T-helper 1 cell (primary cell): ENCODE measurements around the gene SCRG1.
A peak's percentile ranks its signal among the peaks of the same experiment; 100 is the strongest.

Experiments
- DNase-seq, 5 donors: peaks; one replicate each; pipeline ENCODE4 v3.0.0-alpha.2; 2012 to 2020
- total RNA-seq, 4 donors: gene quantifications; one replicate each; lab custom pipeline; 2026; lab: John Stamatoyannopoulos, UW

Gene SCRG1
- total RNA-seq = 0 reads per million in 4 donors

DNA sequence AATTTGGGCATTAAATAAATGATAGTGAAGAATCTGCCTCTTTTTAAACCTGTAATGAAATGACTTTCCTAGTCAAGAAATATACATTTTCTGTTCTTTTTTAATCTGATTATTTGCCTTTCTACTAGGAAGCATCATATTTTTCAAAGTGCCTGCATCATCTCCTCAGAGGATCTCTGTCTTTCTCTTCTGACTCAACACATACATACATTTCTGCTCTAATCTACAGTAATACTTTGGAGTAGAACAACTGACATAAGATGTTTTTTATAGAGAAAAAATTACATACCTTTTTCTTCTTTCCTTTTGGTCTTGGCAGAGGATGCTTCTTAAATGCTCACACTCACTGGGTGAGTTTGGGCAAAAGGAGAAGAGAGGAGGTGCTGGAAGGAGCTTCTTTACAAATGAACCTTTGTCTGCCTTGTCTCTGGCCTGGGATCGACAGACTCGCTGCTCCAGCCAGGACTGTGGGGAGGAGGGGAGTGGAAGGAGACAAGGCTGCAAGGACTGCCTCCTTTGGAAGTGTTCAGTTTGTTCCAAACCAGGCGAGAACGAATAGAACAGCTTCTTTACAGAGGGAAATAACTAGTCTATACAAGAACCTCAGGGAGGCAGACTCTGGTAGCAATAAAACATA lies at the start of gene SCRG1:
Gene SCRG1 (minus strand): TSS at position 338 of the 637 bp plus-strand sequence. CDS start 7,702 bp downstream, outside the sequence.
- DNase-seq = no peak

DNA sequence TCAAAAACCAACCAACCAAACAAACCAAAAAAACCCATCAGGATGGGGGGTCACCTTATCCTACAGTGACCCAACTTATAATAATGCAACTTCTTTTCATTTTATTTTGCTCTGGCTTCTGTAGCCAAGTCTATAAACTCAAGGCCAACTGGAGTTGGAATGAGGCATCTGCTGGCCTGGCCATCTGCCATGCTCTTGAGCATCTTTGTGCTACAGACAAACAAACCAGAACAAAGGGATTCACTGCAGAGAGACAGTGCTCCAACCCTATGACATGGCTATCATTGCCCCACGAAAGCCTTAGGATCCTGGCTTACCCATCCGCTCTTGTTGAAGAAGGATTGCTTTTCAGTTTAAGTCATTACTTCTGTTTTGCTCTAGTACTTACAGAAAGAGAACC lies 49.2 kb upstream of the SCRG1 start:
- DNase-seq = no peak

DNA sequence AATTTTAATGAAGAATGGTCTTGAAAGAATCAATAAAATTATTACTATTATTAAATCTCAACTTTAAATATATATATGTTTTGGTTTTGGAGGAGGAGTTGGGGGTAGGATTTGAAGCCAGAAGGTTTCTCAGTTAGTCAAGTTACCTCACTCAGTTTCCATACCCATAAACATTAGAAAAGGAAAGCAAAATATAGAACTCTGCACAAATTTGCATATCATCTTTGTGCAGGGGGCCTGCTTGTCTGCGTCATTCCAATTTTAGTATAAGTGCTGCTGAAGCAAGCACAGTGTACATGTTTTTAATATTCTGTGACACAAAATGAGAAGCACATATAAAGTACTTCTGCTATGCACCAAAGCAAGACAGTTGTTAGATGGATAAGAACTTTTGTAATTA lies 47.5 kb upstream of the SCRG1 start:
- DNase-seq = no peak

DNA sequence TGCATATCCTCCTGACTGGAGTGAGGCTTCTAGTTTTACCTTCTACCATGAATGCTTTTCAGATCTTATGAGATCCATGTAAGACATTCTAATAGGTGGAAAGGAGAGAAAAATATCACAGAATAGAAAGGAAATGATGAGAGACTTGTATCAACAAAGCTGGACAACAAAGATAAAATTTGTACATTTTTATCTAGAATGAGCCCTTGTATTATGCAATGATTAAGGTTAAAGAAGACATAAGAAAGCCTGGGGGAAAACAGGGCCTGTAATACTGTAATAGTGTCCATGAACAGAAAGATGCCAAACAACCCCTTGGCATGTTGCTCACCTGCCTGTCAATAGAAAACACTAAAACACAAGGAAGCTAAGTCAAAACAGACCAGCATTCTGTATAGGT lies 44.2 kb upstream of the SCRG1 start:
- no peak for DNase-seq

DNA sequence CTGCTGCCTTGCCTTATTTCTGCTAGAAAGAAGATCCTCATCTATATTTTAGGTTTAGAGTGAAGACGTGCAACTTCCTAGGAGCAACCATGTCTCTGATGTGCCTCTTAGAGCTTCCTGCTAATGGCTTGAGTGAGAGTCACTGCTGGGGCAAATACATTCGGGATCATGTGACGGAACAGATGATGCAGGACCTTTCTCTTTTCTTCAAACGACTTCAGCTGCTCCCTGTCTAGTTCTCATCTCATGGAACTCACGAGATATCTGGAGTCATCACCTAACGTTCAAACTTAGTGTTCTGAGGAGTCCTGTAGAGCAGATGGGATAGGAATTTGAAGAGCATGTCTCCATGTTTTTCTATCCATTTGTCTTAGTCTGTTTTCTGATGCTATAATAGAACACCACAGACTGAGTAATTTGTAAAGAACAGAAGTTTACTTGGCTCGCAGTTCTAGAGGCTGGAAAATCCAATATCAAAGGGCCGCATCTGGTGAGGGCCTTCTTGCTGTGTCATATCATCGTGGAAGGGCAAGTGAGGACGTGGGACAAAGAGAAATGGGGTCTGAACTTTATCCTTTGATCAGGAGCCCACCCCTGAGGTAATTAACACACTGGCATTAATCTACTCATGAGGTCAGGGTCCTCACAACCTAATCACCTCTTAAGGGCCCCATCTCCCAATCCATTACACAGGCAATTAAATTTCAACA lies 43.5 kb upstream of the SCRG1 start:
- no peak for DNase-seq

DNA sequence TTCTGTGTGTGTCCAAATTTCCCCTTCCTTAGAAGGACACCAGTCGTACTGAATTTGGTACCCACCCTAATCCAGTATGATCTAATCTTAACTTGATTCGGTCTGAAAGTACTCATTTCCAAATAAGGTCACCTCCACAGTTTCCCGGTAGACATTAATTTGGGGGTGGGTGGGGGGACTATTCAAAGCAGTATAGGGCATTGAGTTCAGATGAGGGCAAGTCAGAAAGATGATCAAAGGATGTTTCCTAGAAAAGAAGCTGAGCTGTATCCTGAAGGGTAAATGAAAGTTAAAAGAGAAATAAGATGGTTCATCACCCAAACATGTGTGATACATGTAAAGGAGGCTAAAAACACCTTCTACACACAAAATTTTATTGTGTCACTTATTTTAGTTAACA lies 42.0 kb upstream of the SCRG1 start:
- DNase-seq = peak in 1 of 5 donors; percentile 37

DNA sequence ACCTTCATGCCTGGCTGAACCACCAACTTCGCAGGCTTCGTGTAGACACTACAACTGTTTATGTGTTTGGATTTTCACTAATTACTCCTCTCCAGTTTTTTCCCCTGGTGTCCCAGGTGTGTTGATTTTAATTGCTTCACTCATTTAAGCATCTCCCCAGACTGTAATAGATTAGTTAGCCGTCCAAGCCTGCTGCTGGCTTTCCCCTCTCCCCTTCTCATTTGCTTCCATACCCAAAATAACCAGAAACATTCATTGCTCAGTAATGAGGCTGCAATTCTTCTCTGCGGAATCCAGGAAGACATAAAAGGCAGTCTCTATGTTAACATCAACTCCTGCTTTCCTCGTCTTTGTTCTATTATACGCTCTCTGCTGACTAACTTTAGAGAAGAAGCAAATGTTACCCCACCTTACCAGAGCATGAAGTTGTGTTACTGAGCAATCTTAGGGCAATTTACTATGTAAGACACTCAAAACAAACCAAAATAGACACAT lies 37.9 kb upstream of the SCRG1 start:
- DNase-seq = no peak

DNA sequence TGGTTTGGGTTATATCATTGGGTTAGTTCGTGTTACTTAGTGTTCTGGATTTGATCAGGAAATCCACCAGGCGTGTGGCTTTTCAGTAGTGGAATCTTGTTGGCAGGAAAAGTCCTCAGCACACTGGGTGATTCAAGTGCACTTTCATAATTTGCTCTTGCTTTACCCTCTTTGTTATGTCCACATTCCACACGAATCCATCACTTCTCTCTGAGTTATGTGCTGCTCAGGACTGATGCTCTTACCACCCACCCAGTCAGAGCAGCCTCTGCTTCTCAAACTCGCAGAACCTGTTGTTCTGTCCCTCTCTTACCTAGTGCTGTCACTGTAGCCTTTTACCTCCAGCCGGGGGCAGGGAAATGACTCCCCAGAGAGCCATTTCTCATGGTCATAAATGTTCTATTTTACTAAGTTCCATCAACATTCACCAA lies 37.2 kb upstream of the SCRG1 start:
- DNase-seq = no peak

DNA sequence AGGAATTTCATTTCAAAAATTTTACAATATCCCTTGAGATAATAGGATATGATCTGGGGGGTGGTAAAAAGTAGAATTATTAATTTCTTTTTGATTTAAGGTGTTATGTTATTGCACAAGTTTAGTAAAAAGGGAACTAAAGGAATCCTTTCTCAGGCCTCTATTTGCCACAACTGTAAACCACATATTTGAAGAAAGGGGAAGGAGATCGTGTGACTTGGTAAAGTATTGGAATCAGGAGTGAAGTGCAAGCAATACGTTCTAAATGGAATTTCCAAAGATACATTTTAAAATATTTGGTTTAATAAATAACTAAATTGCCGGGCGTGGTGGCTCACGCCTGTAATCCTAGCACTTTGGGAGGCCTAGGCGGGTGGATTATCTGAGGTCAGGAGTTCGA lies 35.3 kb upstream of the SCRG1 start:
- no peak for DNase-seq

DNA sequence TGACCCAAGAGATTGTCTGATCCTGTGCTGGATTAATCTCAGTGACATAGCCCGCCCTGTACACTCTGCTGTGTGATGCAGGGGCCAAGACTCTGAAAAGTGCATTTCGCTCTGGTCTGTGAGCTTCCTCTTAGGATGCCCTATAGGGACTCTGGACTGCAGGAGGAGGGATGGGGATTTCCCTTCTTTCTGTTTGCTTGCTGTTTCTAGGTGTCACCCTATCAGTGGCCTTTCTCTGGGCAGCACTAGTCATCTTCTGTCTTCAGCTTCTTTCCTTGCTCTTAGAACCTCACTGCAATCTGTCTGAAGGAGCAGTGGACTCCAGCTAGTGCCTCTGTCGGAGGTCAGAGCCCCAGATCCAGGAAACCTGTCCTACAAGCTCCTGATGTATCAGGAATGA lies 34.5 kb upstream of the SCRG1 start:
- DNase-seq = no peak

DNA sequence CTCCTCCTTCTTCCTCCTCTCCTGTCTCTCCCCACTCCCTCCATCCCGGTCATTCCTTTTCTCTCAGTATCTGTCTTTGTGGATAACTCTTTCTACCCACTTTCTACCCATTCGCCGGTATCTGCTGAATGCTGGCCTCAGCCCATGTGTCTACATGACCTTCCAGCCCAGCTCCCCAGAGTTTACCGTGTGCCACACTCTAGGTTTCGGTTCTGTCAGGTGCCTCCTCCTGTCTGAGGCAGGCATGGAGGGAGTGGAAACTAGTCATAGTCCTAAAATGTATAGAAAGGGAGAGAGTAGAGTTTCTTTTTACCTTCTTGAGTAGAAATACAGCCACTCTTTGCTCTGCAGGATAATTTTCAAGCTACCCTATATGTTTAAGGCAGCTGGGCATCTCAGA lies 33.5 kb upstream of the SCRG1 start:
- DNase-seq = no peak

DNA sequence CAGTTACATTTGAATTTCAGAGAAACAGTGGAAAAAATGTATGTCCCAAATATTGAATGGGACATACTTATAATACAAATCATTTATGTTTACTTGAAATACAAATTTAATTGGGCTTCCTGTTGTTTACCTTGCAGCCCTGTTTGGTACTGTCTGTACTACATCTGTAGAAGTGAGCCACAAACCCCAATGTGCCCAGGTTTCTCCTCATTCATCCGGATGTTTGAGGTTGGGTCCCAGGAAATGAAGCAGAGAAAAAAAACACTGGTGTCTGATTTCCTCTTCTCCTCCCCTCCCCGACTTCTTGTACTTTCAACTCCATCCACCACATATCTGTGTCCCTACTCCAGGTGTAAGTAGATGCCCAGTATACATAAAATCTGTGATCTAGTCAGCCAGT lies 27.1 kb upstream of the SCRG1 start:
- DNase-seq = peak in 1 of 5 donors; percentile 52

DNA sequence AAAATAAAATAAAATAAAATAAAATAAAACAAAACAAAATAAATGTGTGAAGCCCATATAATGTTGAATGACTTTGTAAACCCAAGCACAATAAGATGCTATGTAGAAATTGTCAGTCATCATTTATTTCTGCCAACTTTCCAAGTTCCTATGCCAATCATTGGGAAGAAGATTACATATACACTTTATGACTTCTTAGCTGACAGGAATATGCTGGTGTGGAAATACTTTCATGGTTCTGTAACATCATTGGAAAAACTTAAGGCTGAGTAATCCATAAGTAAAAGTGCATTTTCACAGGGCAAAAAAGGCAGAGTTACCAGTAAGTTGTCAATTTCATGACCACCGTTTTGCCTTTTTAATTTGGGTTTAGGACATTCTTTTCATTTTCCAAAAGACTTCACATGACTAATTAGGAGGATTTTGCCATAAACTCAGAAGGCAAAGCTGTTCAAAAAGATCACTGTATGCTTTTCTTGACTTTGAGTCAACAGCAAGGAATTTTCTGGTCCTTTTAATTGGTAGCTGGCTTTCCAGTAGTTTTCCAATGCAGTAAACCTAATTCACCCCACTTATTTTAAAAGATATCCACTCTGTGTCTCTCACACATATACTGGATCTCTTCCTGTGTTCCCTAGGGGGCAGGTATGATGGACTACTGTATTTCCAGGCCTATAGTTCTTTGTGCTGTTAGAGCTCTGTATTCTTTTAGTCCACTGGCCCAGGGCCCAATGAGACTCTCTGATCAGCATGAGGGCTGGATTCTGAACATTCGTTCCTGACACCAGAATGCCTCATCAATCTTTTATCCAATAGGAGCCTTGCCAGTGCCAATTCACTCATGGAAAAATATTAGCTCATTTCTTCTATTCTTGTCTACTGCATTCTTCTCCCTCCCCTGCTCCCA lies 26.2 kb upstream of the SCRG1 start:
- no peak for DNase-seq

DNA sequence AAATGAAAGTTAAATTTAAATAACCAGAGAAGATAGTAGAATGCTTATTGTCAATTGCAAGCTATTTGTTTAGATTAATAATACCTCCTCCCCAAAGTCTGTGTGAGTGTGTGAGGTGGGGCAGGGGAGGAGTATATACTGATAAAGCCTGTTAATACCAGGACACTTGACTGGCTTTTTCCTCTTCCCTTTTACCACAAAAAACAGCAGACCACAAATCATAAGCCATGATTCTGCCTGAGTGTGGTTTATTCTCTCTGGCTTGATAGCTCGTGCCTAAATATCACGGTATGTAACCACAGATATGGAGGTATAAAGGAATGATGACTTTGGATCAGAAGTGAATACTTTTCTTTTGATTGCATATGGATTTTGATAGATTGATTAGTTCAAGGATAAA lies 21.9 kb upstream of the SCRG1 start:
- no peak for DNase-seq

DNA sequence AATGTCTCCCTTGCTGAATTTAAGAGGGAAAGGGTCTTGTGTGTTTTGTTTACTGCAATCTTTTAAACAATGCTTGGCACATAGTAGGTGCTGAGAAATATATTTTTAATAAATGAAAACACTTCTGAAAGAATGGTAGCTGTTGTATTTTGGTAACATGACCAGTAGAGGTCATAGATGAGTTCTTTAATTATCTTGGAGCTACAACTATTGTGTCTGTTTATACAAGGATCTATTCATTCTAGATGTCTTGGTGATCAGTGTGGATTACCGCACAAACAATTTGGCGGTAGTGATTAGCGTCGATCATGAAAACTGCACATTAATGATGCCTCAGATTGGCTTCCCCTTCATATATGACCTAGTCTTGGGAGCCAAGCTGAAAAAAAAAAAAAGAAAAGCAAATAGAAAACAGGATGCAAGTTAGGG lies 21.4 kb upstream of the SCRG1 start:
- peak in 1 of 5 donors; percentile 14 for DNase-seq

DNA sequence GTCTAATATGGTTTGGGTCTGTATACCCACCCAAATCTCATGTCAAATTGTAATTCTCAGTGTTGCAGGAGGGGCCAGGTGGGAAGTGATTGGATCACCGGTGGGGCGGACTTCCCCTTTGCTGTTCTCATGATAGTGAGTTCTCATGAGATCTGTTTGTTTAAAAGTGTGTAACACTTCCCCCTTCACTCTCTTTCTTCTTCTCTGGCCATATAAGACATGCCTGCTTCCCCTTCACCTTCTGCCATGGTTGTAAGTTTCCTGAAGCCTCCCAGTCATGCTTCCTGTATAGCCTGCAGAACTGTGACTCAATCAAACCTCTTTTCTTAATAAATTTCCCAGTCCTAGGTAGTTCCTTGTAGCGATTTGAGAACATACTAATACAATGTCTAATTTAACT lies 19.7 kb upstream of the SCRG1 start:
- DNase-seq = no peak

DNA sequence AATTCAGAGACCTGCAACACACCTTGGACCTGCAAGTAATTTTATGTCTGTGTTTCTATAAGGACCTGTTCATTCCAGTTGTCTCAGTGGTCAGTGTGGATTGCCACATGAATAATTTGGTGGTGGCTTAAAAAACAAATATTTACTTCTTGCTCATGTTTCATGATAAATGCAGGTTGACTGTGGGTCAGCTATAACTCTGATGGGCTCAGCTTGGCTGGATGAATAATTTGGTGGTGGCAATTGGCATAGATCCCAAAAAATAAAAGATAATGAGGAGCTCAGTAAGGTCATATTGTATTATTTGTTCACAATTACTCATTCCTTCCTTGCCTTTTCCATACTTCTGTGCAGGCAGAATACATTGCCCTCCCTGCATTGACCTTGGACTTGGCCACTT lies 18.9 kb upstream of the SCRG1 start:
- no peak for DNase-seq

DNA sequence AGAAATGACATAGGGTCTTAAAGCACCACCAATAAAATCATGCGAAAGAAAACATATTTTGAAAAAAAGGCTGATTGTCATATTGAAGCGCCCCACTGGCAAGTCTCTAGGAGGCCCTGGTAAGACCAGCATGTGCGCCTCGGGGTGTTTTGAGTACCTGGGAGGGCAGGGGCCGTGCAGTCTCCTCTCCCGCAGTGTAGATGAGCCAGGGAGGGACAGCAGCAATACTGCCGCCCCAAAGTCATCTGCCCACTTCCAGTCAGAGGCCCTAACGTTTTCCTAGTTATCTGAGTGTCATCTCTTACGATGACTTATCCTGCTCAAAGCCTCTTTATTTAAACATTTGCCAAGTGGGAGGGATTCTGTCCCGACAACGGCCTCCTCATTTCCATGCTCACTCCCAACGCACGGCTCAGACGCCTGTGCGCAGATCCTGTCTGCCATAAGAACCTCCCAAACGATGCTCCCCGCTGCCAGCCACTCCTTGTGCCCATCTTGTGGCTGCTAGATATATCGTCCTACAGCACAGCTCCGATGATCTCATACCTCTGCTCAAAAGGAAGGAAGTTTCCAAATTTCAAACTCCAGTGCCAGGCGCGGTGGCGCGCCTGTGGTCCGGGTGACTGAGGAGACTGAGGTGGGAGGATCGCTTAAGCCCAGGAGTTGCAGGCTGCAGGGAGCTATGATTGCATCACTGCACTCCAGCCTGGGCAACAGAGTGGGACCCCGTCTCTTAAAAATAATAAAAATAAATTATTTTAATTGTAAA lies 17.2 kb upstream of the SCRG1 start:
- DNase-seq = no peak

DNA sequence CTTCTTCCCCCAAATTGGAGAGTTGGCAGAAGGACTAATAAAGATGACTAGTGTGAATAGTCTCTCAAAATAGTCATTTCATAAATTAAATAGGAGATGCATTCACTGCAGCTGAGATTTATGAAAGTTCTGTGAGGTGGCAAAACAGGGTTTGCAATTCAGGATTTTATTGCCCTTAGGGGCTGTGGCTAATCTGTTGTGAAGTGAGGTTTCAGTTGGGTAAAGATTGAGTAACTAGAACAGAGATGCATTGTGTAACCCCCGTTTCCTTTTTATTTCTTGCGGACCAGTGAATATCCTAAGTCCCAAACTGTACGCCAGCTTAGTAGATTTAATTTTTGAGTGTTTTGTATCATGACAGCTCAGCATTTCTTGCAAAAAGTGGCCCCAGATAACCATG lies 16.2 kb upstream of the SCRG1 start:
- DNase-seq = no peak

DNA sequence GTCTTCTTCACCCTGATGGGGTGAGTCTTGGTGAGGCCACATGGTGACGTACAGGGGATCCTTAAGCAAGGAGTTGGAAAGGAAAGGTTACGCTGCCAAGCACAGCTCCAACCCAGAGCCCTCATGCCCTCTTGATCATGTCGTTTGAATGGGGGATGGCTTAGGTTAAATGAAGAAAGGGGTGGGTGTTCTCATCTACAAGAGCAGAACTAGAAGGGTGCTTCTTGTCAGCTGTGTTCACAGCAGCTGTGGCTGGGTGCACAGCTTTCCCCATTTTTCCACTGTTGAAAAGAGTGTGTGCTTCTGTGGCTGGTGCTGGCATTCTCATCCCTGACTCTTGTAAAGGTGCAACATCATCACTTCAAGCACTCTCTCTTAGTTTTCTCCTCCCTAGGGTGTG lies 15.5 kb upstream of the SCRG1 start:
- no peak for DNase-seq

DNA sequence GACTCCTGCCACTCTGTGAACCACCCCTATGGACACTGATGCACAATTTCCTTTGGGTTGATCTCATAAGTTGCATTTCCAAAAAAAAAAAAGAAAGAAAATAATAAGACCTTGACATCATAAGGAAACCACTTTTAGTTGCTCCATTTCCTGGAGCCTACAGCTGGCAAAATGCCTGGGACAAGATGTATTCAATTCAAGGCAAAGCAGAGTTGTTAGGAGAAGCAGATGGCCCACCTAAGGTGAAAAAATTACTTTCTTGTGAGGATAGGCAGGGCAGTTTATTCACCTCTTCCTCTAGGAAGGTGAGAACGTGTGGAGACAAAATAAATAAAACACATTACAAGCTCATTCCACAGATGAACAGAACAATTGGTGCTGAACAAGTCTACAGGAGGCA lies 14.1 kb upstream of the SCRG1 start:
- DNase-seq = no peak

DNA sequence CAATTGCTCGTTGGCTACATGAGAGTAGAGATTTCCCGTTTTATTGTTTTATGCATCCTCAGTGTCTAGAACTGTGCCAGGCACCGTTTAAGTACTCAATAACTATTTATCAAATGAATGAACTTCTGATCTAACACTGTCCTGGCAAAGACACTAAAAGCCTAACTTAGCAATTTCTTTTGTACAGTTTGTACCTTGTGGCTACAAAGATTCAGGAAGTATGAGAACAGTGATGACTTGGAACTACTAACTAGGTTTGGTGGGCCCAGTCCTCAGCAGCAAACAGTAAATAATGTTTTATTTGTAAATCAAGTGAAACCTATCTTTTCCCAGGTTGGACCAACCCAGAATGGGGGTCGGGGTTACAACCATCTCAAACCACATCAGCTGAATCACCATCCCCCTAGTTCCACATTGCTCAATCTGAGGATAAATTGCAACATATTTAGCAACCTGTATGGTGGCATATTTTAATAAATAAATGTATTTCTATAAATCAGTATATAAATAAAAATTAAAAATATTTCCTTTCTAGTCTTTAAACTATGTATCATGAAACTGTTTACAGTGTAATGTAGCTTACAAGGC lies 12.3 kb upstream of the SCRG1 start:
- no peak for DNase-seq
